HUES64 (cell line): ENCODE results near the gene OR52E5. TPM values are rescaled to one million over a fixed set of nuclear protein-coding genes. Genes with fewer than 3 reads are reported as not detected.

ENCODE experiments used
- H3K27ac ChIP-seq: 2 replicates; pipeline ENCODE4 v1.7.0; 2013; ENCODE audit warnings: low read depth, low read length, inconsistent platforms
- H3K27me3 ChIP-seq: 2 replicates; pipeline ENCODE4 v1.6.1; 2013; ENCODE audit warnings: mild to moderate bottlenecking, low read length; ENCODE audit not compliant: insufficient read depth
- H3K36me3 ChIP-seq: 2 replicates; pipeline ENCODE4 v1.6.1; 2013; ENCODE audit warnings: mild to moderate bottlenecking, low read length; ENCODE audit not compliant: insufficient read depth
- H3K4me1 ChIP-seq: 2 replicates; pipeline ENCODE4 v1.6.1; 2013; ENCODE audit warnings: mild to moderate bottlenecking, low read length, moderate library complexity; ENCODE audit not compliant: insufficient read depth
- H3K4me3 ChIP-seq: 2 replicates; pipeline ENCODE4 v1.5.1; 2013; ENCODE audit warnings: mild to moderate bottlenecking, low read length, moderate library complexity
- H3K9ac ChIP-seq: 2 replicates; pipeline ENCODE4 v1.6.1; 2013; ENCODE audit warnings: mild to moderate bottlenecking, low read depth, low read length
- H3K9me3 ChIP-seq: 2 replicates; pipeline ENCODE4 v1.6.1; 2013; ENCODE audit warnings: low read depth, low read length; ENCODE audit not compliant: insufficient read depth
- WGBS: fragments of 150-250, 120-280 bp; methylation state at CpG from one replicate; pipeline ENCODE4 v1.1.7; 2013; ENCODE audit warnings: missing lambda C conversion rate; 5-methylcytosine and 5-hydroxymethylcytosine counted together
- polyA plus RNA-seq, 2 experiments: library from polyadenylated mRNA; stranded (reverse); fragments of 50-300 nt; gene quantifications; one replicate each; pipeline ENCODE4 v1.2.3, GENCODE V29; 2013

OR52E5 gene
- not detected for polyA plus RNA-seq (2013, experiment 1 of 2)
- polyA plus RNA-seq (2013, experiment 2 of 2) = not detected

- Histone ChIP-seq H3K27me3 (no peaks in the 10 kb centered on the region), H3K4me1 (no peaks in the 10 kb centered on the region), H3K4me3 (no peak within 1 kb of the TSS), H3K9ac (no peak within 1 kb of the TSS), H3K36me3 (no peaks in the 10 kb centered on the region), H3K27ac (no peak within 1 kb of the TSS), H3K9me3 (no peaks in the 10 kb centered on the region)
- WGBS = 83% methylated on average over 3 of the region's 3 CpGs
Observed at GRCh38 chr11:5892908-5893307, at the start of gene OR52E5. TSS of gene OR52E5 (plus strand) at chr11:5893208. CDS start at chr11:5900777, 7,569 bp downstream.

- Histone ChIP-seq H3K27ac (no peak overlapping the region), H3K9ac (no peak overlapping the region), H3K4me1 (no peaks in the 10 kb centered on the region), H3K27me3 (no peaks in the 10 kb centered on the region), H3K36me3 (no peaks in the 10 kb centered on the region), H3K4me3 (no peak overlapping the region), H3K9me3 (no peaks in the 10 kb centered on the region)
- WGBS = 95% methylated on average over 1 of the region's 1 CpG
Observed at GRCh38 chr11:5846701-5847100, 46.3 kb upstream of the OR52E5 start.

GRCh38 chr11:5847711-5848110, 45.3 kb upstream of the OR52E5 start:
- Histone ChIP-seq H3K4me1 (no peaks in the 10 kb centered on the region), H3K27me3 (no peaks in the 10 kb centered on the region), H3K9me3 (no peaks in the 10 kb centered on the region), H3K27ac (no peak overlapping the region), H3K4me3 (no peak overlapping the region), H3K36me3 (no peaks in the 10 kb centered on the region), H3K9ac (no peak overlapping the region)

- H3K27ac ChIP-seq = no peak overlapping the region
- 100% methylated on average over 1 of the region's 1 CpG for WGBS
- H3K9me3 ChIP-seq = no peaks in the 10 kb centered on the region
- no peaks in the 10 kb centered on the region for H3K27me3 ChIP-seq
- H3K4me3 ChIP-seq = no peak overlapping the region
- H3K4me1 ChIP-seq = no peaks in the 10 kb centered on the region
- H3K9ac ChIP-seq = no peak overlapping the region
- H3K36me3 ChIP-seq = no peaks in the 10 kb centered on the region
Observed at GRCh38 chr11:5851002-5851401, 42.0 kb upstream of the OR52E5 start.

GRCh38 chr11:5857590-5857989, 35.4 kb upstream of the OR52E5 start, which contains the start of gene OR52E8:
TSS of gene OR52E8 (minus strand) at chr11:5857690. CDS start at chr11:5857690, 0 bp downstream.
- H3K27ac ChIP-seq = no peak within 1 kb of the TSS
- no peak within 1 kb of the TSS for H3K9ac ChIP-seq
- H3K4me1 ChIP-seq = no peaks in the 10 kb centered on the region
- no peaks in the 10 kb centered on the region for H3K27me3 ChIP-seq
- WGBS = 96% methylated on average over 3 of the region's 3 CpGs
- no peak within 1 kb of the TSS for H3K4me3 ChIP-seq
- H3K36me3 ChIP-seq = no peaks in the 10 kb centered on the region
- no peaks in the 10 kb centered on the region for H3K9me3 ChIP-seq

GRCh38 chr11:5865826-5866225, 27.2 kb upstream of the OR52E5 start:
- WGBS = 87% methylated on average over 2 of the region's 2 CpGs
- Histone ChIP-seq H3K36me3 (no peaks in the 10 kb centered on the region), H3K9me3 (no peaks in the 10 kb centered on the region), H3K4me1 (no peaks in the 10 kb centered on the region), H3K27me3 (no peaks in the 10 kb centered on the region), H3K27ac (no peak overlapping the region), H3K9ac (no peak overlapping the region), H3K4me3 (no peak overlapping the region)

- Histone ChIP-seq H3K27me3 (no peaks in the 10 kb centered on the region), H3K9ac (no peak overlapping the region), H3K4me3 (no peak overlapping the region), H3K36me3 (no peaks in the 10 kb centered on the region), H3K4me1 (no peaks in the 10 kb centered on the region), H3K9me3 (no peaks in the 10 kb centered on the region), H3K27ac (no peak overlapping the region)
- WGBS = 84% methylated on average over 2 of the region's 2 CpGs
Observed at GRCh38 chr11:5878564-5878963, 14.4 kb upstream of the OR52E5 start.

- H3K4me1 ChIP-seq = no peaks in the 10 kb centered on the region
- H3K9me3 ChIP-seq = no peaks in the 10 kb centered on the region
- WGBS = 95% methylated on average over 4 of the region's 4 CpGs
- no peak within 1 kb of the TSS for H3K4me3 ChIP-seq
- H3K9ac ChIP-seq = no peak within 1 kb of the TSS
- no peaks in the 10 kb centered on the region for H3K36me3 ChIP-seq
- no peak within 1 kb of the TSS for H3K27ac ChIP-seq
- no peaks in the 10 kb centered on the region for H3K27me3 ChIP-seq
Observed at GRCh38 chr11:5880329-5880728, 12.7 kb upstream of the OR52E5 start, which contains the start of gene OR52E4. TSS of gene OR52E4 (plus strand) at chr11:5880629. CDS start at chr11:5884293, 3,664 bp downstream.

GRCh38 chr11:5881756-5882155, 11.3 kb upstream of the OR52E5 start:
- Histone ChIP-seq H3K4me3 (no peak overlapping the region), H3K9ac (no peak overlapping the region), H3K4me1 (no peaks in the 10 kb centered on the region), H3K36me3 (no peaks in the 10 kb centered on the region), H3K9me3 (no peaks in the 10 kb centered on the region), H3K27ac (no peak overlapping the region), H3K27me3 (no peaks in the 10 kb centered on the region)

- no peaks in the 10 kb centered on the region for H3K36me3 ChIP-seq
- no peak overlapping the region for H3K27ac ChIP-seq
- H3K9ac ChIP-seq = no peak overlapping the region
- no peaks in the 10 kb centered on the region for H3K9me3 ChIP-seq
- 93% methylated on average over 2 of the region's 3 CpGs for WGBS
- H3K4me1 ChIP-seq = no peaks in the 10 kb centered on the region
- H3K27me3 ChIP-seq = no peaks in the 10 kb centered on the region
- H3K4me3 ChIP-seq = no peak overlapping the region
Observed at GRCh38 chr11:5887172-5887571, 5.8 kb upstream of the OR52E5 start.

- H3K9me3 ChIP-seq = no peaks in the 10 kb centered on the region
- H3K36me3 ChIP-seq = no peaks in the 10 kb centered on the region
- 100% methylated on average over 1 of the region's 1 CpG for WGBS
- H3K9ac ChIP-seq = no peak overlapping the region
- H3K4me3 ChIP-seq = no peak overlapping the region
- H3K27me3 ChIP-seq = no peaks in the 10 kb centered on the region
- no peak overlapping the region for H3K27ac ChIP-seq
- no peaks in the 10 kb centered on the region for H3K4me1 ChIP-seq
Observed at GRCh38 chr11:5887661-5888060, 5.3 kb upstream of the OR52E5 start.

GRCh38 chr11:5891216-5891800, 1.7 kb upstream of the OR52E5 start:
- Histone ChIP-seq H3K36me3 (no peaks in the 10 kb centered on the region), H3K27ac (no peak overlapping the region), H3K9ac (no peak overlapping the region), H3K27me3 (no peaks in the 10 kb centered on the region), H3K9me3 (no peaks in the 10 kb centered on the region), H3K4me1 (no peaks in the 10 kb centered on the region), H3K4me3 (no peak overlapping the region)
- 89% methylated on average over 4 of the region's 4 CpGs for WGBS
